ENCODE results near the gene PEX3.

PEX3 gene

DNA sequence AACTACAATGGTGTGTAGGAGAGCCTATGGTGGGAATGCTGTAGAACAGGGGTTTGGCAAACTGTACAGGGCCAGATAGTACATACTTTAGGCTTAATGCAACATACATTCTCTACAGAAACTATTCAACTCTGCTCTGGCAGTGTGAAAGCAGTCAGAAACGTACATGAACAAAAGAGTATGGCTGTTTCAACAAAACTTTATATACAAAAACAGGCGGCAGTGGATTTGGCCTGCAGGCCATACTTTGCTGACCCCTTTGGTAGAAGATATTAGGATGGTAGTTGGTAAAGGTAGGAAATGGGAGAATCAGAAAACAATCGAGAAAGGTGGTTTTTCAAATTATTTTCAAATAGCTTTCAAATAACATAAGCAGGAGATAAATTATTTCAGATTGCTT, 36.1 kb downstream of the PEX3 start:
- no peak for DNase-seq (ENCODE audit: extremely low read depth, low read depth)
- TF ChIP-seq, protein P1, sequence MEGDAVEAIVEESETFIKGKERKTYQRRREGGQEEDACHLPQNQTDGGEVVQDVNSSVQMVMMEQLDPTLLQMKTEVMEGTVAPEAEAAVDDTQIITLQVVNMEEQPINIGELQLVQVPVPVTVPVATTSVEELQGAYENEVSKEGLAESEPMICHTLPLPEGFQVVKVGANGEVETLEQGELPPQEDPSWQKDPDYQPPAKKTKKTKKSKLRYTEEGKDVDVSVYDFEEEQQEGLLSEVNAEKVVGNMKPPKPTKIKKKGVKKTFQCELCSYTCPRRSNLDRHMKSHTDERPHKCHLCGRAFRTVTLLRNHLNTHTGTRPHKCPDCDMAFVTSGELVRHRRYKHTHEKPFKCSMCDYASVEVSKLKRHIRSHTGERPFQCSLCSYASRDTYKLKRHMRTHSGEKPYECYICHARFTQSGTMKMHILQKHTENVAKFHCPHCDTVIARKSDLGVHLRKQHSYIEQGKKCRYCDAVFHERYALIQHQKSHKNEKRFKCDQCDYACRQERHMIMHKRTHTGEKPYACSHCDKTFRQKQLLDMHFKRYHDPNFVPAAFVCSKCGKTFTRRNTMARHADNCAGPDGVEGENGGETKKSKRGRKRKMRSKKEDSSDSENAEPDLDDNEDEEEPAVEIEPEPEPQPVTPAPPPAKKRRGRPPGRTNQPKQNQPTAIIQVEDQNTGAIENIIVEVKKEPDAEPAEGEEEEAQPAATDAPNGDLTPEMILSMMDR (IDR thresholded peaks at IDR 0.05; ENCODE audit: low read depth, low read length, missing control alignments) = no peak
- no peak overlapping the region for H3K4me3 ChIP-seq (replicated peaks; ENCODE audit: low read depth, low read length)

DNA sequence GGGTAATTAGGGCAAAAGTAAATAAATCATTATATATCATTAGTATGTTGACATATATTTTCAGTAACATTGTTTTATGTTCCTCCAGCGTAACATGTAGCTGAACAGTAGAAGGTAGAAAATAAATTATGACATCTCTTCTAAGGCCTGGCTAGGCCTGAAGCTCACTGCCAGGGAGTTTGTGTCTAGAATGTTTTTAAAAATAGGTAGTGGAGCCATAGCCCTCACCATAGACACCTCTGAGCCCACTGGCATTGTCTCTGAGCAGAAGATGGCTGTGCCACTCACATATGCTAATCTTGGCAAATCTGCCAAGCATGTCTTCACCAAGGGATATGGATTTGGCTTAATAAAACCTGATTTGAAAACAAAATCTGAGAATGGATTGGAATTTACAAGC, 39.6 kb downstream of the PEX3 start:
- no peak for DNase-seq (ENCODE audit: extremely low read depth, low read depth)
- no peak overlapping the region for H3K4me3 ChIP-seq (replicated peaks; ENCODE audit: low read depth, low read length)
- TF ChIP-seq, protein P1 (IDR thresholded peaks at IDR 0.05; ENCODE audit: low read depth, low read length, missing control alignments) = no peak

DNA sequence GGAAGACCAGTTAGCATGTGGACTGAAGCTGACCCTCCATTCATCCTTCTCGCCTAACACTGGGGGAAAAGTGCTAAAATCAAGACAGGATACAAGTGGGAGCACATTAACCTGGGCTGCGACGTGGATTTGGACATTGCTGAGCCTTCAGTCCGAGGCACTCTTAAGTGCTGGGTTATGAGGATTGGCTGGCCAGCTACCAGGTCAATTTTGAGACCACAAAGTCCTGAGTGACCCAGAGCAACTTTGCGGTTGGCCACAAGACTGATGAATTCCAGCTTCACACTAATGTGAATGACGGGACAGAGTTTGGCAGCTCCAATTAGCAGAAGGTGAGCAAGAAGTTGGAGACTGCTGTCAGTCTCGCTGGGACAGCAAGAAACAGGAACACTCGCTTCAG, 40.2 kb downstream of the PEX3 start:
- TF ChIP-seq, protein P1 (IDR thresholded peaks at IDR 0.05; ENCODE audit: low read depth, low read length, missing control alignments) = no peak
- no peak for DNase-seq (ENCODE audit: extremely low read depth, low read depth)
- H3K4me3 ChIP-seq (replicated peaks; ENCODE audit: low read depth, low read length) = no peak overlapping the region

DNA sequence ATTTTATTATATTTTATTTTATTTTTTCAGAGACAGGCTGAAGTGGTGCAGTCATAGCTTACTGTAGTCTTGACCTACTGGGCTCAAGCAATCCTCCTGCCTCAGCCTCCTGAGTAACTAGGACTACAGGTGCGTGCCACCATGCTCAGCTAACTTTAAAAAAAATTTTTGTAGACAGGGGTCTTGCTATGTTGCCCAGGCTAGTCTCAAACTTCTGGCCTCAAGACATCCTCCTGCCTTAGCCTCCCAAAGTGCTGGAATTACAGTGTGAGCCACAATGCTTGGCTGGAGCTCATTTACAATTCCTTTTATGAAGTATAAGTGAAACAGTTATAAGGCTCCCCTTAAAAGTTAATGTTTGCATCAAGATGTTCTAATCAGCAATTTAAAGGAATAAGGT, 46.4 kb downstream of the PEX3 start:
- H3K4me3 ChIP-seq (replicated peaks; ENCODE audit: low read depth, low read length) = no peak overlapping the region
- DNase-seq (ENCODE audit: extremely low read depth, low read depth) = no peak
- TF ChIP-seq, protein P1 (IDR thresholded peaks at IDR 0.05; ENCODE audit: low read depth, low read length, missing control alignments) = no peak

DNA sequence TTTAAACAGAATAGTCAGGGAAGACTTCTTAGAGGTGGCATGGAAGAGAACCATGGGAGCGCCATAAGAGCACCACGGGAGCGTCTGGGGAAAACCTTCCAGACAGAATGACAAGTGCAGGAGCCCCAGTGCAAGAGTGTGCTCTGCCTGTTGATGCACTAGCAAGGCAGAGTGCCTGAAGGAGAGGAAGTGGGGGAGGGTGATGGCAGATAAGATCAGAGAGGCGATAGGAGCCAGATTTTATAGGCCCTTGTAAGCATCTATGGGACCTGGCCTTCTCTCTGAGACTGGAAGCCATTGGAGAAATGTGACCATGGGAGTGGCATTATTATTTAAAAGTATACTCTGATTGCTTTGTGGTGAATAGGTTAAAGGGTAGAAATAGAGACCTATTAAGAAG, 47.8 kb downstream of the PEX3 start:
- no peak overlapping the region for H3K4me3 ChIP-seq (replicated peaks; ENCODE audit: low read depth, low read length)
- no peak for DNase-seq (ENCODE audit: extremely low read depth, low read depth)
- TF ChIP-seq, protein P1 (IDR thresholded peaks at IDR 0.05; ENCODE audit: low read depth, low read length, missing control alignments) = no peak

GRCh38 chr6:143501851-143502250, 51.2 kb downstream of the PEX3 start:
- no peak overlapping the region for H3K4me3 ChIP-seq (replicated peaks; ENCODE audit: low read depth, low read length)
- TF ChIP-seq, protein P1 (IDR thresholded peaks at IDR 0.05; ENCODE audit: low read depth, low read length, missing control alignments) = no peak
- DNase-seq (ENCODE audit: extremely low read depth, low read depth) = no peak

DNA sequence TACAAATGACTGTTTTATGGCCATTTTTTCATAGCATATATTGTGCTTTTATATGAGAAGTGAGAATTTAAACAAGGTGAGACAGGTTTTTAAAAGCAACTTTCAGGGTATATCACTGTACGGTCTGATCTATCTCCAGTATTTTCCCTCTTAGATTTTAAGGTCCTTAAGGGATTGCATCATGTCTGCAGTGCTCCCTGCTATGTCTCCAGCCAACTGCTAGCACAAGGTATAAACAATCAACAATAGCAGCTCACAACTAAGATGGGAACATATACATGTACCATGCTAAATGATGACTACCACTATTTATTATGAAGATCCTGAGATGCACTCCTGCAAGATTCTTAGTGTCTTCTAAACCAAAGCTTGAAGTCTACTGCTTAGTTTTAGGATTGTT, 53.8 kb downstream of the PEX3 start:
- H3K4me3 ChIP-seq (replicated peaks; ENCODE audit: low read depth, low read length) = no peak overlapping the region
- TF ChIP-seq, protein P1 (IDR thresholded peaks at IDR 0.05; ENCODE audit: low read depth, low read length, missing control alignments) = no peak
- DNase-seq (ENCODE audit: extremely low read depth, low read depth) = no peak

All from HFF-Myc (cell line).